Fibroblast of lung (primary cell): ENCODE data around the gene NOL12. TPM values are rescaled to one million over a fixed set of nuclear protein-coding genes. Genes with fewer than 3 reads are reported as not detected.

Experiments used
- DNase-seq, 2 donors: peaks; one replicate each; pipeline versions ENCODE4 v3.0.0 to v3.0.0-alpha.2; 2010; ENCODE audit warnings: low read depth in 2 of 2
- H2AFZ ChIP-seq: 2 replicates; pipeline ENCODE4 v1.5.1; 2012; ENCODE audit warnings: low read length, control low read depth, inconsistent platforms
- H3K27ac ChIP-seq: 2 replicates; pipeline ENCODE4 v1.5.1; 2011; ENCODE audit warnings: low read length, control low read depth; ENCODE audit not compliant: insufficient read depth
- H3K27me3 ChIP-seq: 2 replicates; pipeline ENCODE4 v1.5.1; 2011; ENCODE audit warnings: mild to moderate bottlenecking, low read length; ENCODE audit not compliant: control insufficient read depth, insufficient read depth
- H3K36me3 ChIP-seq: 2 replicates; pipeline ENCODE4 v1.5.1; 2011; ENCODE audit warnings: low read length; ENCODE audit not compliant: control insufficient read depth, insufficient read depth
- H3K4me1 ChIP-seq: 2 replicates; pipeline ENCODE4 v1.5.1; 2011; ENCODE audit warnings: low read length; ENCODE audit not compliant: control insufficient read depth, insufficient read depth; ENCODE audit errors: extremely low read depth
- H3K4me2 ChIP-seq: 2 replicates; pipeline ENCODE4 v1.5.1; 2011; ENCODE audit warnings: low read length, control low read depth; ENCODE audit not compliant: insufficient read depth; ENCODE audit errors: extremely low read depth
- H3K4me3 ChIP-seq, 4 experiments: fragments of 200-600 bp in 1 of 4; sonication (generic) in 1 of 4; replicated peaks in 1 of 4; 2 replicates each; pipeline ENCODE4 v1.5.1; 2011 to 2016; ENCODE audit warnings: low read length in 4 of 4, low read depth in 3 of 4, mild to moderate bottlenecking in 3 of 4, control low read depth in 2 of 4, inconsistent platforms in 1 of 4, mixed read lengths in 1 of 4; ENCODE audit not compliant: insufficient read depth in 1 of 4; ENCODE audit errors: control extremely low read depth in 1 of 4
- H3K79me2 ChIP-seq: 2 replicates; pipeline ENCODE4 v1.5.1; 2012; ENCODE audit warnings: mild to moderate bottlenecking, low read length, inconsistent platforms; ENCODE audit not compliant: control insufficient read depth, insufficient read depth
- H3K9ac ChIP-seq: 2 replicates; pipeline ENCODE4 v1.5.1; 2011; ENCODE audit warnings: mild to moderate bottlenecking, low read length, control low read depth; ENCODE audit not compliant: insufficient read depth
- H3K9me3 ChIP-seq: 2 replicates; pipeline ENCODE4 v1.5.1; 2012; ENCODE audit warnings: low read depth, low read length; ENCODE audit not compliant: control insufficient read depth, insufficient read depth
- H4K20me1 ChIP-seq: 2 replicates; pipeline ENCODE4 v1.5.1; 2011; ENCODE audit warnings: low read length; ENCODE audit not compliant: control insufficient read depth, insufficient read depth; ENCODE audit errors: extremely low read depth
- EZH2 ChIP-seq: IDR thresholded peaks from 2 replicates; pipeline ENCODE4 v1.5.1; 2012; ENCODE audit warnings: low read length, control low read depth, mild to moderate bottlenecking; ENCODE audit errors: missing control alignments
- polyA plus RNA-seq, 2 donors: library from polyadenylated mRNA; depleted of rRNA in 1 of 2; stranded (reverse) in 1 of 2; unstranded in 1 of 2; fragments of >200 nt; gene quantifications; 2 replicates each; pipeline ENCODE4 v1.2.1, GENCODE V29; 2011 to 2012; ENCODE audit warnings: missing spikeins in 1 of 2
- total RNA-seq: library from RNA; depleted of rRNA; stranded (reverse); fragments of >200 nt; gene quantifications from 2 replicates; pipeline ENCODE4 v1.2.1, GENCODE V29; 2014
- TF ChIP-seq, protein P1 (sequence below), 2 donors: IDR thresholded peaks in 1 of 2; conservative IDR thresholded peaks in 1 of 2; 1 replicate in 1 of 2; 2 replicates in 1 of 2; pipeline ENCODE4 v1.5.1; 2011 to 2012; ENCODE audit warnings: low read length in 2 of 2, control low read depth in 1 of 2, inconsistent platforms in 1 of 2, low read depth in 1 of 2, mild to moderate bottlenecking in 1 of 2

Gene NOL12
- total and polyA plus RNA-seq, 2 donors (not counting 1 experiment from before 2014, with no cell fraction given), result 12.8 to 15.4 TPM

- H3K79me2 ChIP-seq, result no peaks in the 10 kb centered on the region
- TF ChIP-seq, protein P1, sequence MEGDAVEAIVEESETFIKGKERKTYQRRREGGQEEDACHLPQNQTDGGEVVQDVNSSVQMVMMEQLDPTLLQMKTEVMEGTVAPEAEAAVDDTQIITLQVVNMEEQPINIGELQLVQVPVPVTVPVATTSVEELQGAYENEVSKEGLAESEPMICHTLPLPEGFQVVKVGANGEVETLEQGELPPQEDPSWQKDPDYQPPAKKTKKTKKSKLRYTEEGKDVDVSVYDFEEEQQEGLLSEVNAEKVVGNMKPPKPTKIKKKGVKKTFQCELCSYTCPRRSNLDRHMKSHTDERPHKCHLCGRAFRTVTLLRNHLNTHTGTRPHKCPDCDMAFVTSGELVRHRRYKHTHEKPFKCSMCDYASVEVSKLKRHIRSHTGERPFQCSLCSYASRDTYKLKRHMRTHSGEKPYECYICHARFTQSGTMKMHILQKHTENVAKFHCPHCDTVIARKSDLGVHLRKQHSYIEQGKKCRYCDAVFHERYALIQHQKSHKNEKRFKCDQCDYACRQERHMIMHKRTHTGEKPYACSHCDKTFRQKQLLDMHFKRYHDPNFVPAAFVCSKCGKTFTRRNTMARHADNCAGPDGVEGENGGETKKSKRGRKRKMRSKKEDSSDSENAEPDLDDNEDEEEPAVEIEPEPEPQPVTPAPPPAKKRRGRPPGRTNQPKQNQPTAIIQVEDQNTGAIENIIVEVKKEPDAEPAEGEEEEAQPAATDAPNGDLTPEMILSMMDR (conservative IDR thresholded peaks at IDR 0.05 in 1 of 2, IDR thresholded peaks at IDR 0.05 in 1 of 2; ENCODE audit: low read depth in 1 of 2, low read length in 2 of 2), result peak in 1 of 2 donors; percentile 12
- no peak for TF ChIP-seq EZH2
- no peaks in the 10 kb centered on the region for H3K27me3 ChIP-seq
- H2AFZ ChIP-seq, result no peak overlapping the region
- H3K27ac ChIP-seq, result no peak overlapping the region
- DNase-seq, result no peak
- peaks cover 2% of the 10 kb centered on the region for H3K4me1 ChIP-seq
- H3K9ac ChIP-seq, result no peak overlapping the region
- no peaks in the 10 kb centered on the region for H3K9me3 ChIP-seq
- no peak overlapping the region for H3K4me3 ChIP-seq
- H3K36me3 ChIP-seq, result no peaks in the 10 kb centered on the region
- no peak overlapping the region for H3K4me2 ChIP-seq
- H4K20me1 ChIP-seq, result no peaks in the 10 kb centered on the region
Measured at GRCh38 chr22:37731804-37732471, 45.8 kb downstream of the NOL12 start.

DNA sequence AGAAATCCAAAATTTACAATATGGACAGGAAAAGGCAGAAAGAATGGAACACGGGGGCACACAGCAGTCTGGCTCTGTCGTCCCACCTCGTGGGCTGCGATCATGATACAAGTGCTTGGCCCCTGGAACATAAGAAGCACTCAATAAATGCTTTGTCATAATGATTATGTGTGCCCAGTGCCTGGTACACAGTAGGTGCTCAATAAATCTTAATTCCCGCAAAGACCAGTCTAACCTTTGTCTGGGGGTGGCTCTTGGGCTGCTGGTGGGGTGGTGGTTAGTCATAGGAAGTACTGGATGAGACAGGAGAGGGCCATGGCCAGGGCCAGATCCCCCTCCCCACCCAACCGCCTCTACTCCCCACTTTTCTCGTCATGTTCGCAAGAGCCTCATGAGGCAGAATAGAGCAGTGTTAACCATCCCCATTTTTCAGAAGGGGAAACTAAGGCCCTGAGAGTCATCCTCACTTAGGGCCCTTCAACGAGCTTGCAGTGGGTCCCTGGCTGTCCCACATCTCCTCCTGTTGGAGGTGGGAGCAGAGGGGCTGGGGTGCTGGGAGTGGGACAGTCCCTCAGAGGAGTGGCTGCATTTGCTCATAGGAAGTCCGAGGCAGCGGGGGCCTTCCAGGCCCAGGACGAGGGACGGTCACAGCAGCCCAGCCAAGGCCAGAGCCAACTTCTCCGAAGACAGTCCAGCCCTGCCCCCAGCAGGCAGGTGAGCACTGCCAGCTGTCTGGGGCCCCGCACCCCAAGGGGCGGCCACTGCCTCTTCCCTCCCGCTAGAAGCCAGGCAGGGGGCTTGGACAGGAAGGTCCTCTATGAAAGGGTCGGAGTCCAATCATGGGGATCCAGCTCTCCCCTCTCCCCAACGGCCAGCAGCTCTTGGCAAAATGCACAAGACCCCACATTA, 46.8 kb downstream of the NOL12 start:
- no peaks in the 10 kb centered on the region for H4K20me1 ChIP-seq
- H3K79me2 ChIP-seq, result no peaks in the 10 kb centered on the region
- peaks cover 2% of the 10 kb centered on the region for H3K4me1 ChIP-seq
- no peak overlapping the region for H2AFZ ChIP-seq
- TF ChIP-seq, protein P1 (conservative IDR thresholded peaks at IDR 0.05 in 1 of 2, IDR thresholded peaks at IDR 0.05 in 1 of 2; ENCODE audit: low read depth in 1 of 2, low read length in 2 of 2), result no peak
- TF ChIP-seq EZH2, result no peak
- H3K36me3 ChIP-seq, result no peaks in the 10 kb centered on the region
- H3K4me3 ChIP-seq, result no peak overlapping the region
- DNase-seq, result no peak
- no peak overlapping the region for H3K27ac ChIP-seq
- H3K27me3 ChIP-seq, result no peaks in the 10 kb centered on the region
- no peak overlapping the region for H3K4me2 ChIP-seq
- no peaks in the 10 kb centered on the region for H3K9me3 ChIP-seq
- H3K9ac ChIP-seq, result no peak overlapping the region

GRCh38 chr22:37733625-37734401, 47.7 kb downstream of the NOL12 start:
- H3K79me2 ChIP-seq, result no peaks in the 10 kb centered on the region
- H3K27me3 ChIP-seq, result no peaks in the 10 kb centered on the region
- no peak overlapping the region for H3K4me2 ChIP-seq
- H3K9ac ChIP-seq, result no peak overlapping the region
- no peak for TF ChIP-seq EZH2
- TF ChIP-seq, protein P1 (conservative IDR thresholded peaks at IDR 0.05 in 1 of 2, IDR thresholded peaks at IDR 0.05 in 1 of 2; ENCODE audit: low read depth in 1 of 2, low read length in 2 of 2), result no peak
- H3K4me1 ChIP-seq, result peaks cover 3% of the 10 kb centered on the region
- no peak overlapping the region for H3K4me3 ChIP-seq
- no peaks in the 10 kb centered on the region for H3K9me3 ChIP-seq
- H4K20me1 ChIP-seq, result no peaks in the 10 kb centered on the region
- no peak overlapping the region for H2AFZ ChIP-seq
- no peak for DNase-seq
- H3K27ac ChIP-seq, result no peak overlapping the region
- no peaks in the 10 kb centered on the region for H3K36me3 ChIP-seq
